ENCODE results near the gene SDSL. TPM values are rescaled to one million over a fixed set of nuclear protein-coding genes. Genes with fewer than 3 reads are reported as not detected.
A peak's percentile ranks its signal among the peaks of the same experiment; 100 is the strongest.

SDSL gene
- polyA plus RNA-seq, 12 donors = 0.76 to 1.6 (median 1.2) TPM; not detected in 2

GRCh38 chr12:113445544-113446171 is 23.5 kb downstream of the SDSL start:
- no peak for DNase-seq

- no peak for DNase-seq
Measured at GRCh38 chr12:113448873-113449272, 26.7 kb downstream of the SDSL start.

- no peak for DNase-seq
Measured at GRCh38 chr12:113449299-113449698, 27.1 kb downstream of the SDSL start.

- DNase-seq = no peak
Measured at GRCh38 chr12:113449839-113450238, 27.7 kb downstream of the SDSL start.

- DNase-seq = no peak
Measured at GRCh38 chr12:113452458-113452857, 30.3 kb downstream of the SDSL start.

GRCh38 chr12:113453330-113453729 is 31.1 kb downstream of the SDSL start:
- no peak for DNase-seq

- no peak for DNase-seq
Measured at GRCh38 chr12:113456199-113456598, 34.0 kb downstream of the SDSL start.

- DNase-seq = no peak
Measured at GRCh38 chr12:113456761-113457160, 34.6 kb downstream of the SDSL start.

GRCh38 chr12:113457185-113457584 is 35.0 kb downstream of the SDSL start:
- DNase-seq = no peak

- no peak for DNase-seq
Measured at GRCh38 chr12:113457710-113458109, 35.5 kb downstream of the SDSL start.

- no peak for DNase-seq
Measured at GRCh38 chr12:113459981-113460380, 37.8 kb downstream of the SDSL start.

GRCh38 chr12:113461666-113462065 is 39.5 kb downstream of the SDSL start:
- DNase-seq = no peak

GRCh38 chr12:113462117-113462774 is 40.1 kb downstream of the SDSL start:
- peak; percentile 70 for DNase-seq

GRCh38 chr12:113462998-113463745 is 41.0 kb downstream of the SDSL start:
- no peak for DNase-seq

GRCh38 chr12:113463746-113464451 is 41.7 kb downstream of the SDSL start:
- no peak for DNase-seq

GRCh38 chr12:113464452-113464775 is 42.2 kb downstream of the SDSL start:
- DNase-seq = no peak

GRCh38 chr12:113464852-113465719 is 42.9 kb downstream of the SDSL start:
- DNase-seq = no peak

GRCh38 chr12:113465808-113466453 is 43.8 kb downstream of the SDSL start:
- no peak for DNase-seq

GRCh38 chr12:113466454-113467141 is 44.4 kb downstream of the SDSL start:
- no peak for DNase-seq

GRCh38 chr12:113467142-113467501 is 44.9 kb downstream of the SDSL start:
- no peak for DNase-seq

Data from muscle of arm (tissue), 12 donors.